ENCODE results near the gene CDCA5. TPM values are rescaled to one million over a fixed set of nuclear protein-coding genes. Genes with fewer than 3 reads are reported as not detected.

Gene CDCA5
- total RNA-seq, 6 experiments from 2014 or later = 14.3 to 28.3 (median 26.6) TPM

DNA sequence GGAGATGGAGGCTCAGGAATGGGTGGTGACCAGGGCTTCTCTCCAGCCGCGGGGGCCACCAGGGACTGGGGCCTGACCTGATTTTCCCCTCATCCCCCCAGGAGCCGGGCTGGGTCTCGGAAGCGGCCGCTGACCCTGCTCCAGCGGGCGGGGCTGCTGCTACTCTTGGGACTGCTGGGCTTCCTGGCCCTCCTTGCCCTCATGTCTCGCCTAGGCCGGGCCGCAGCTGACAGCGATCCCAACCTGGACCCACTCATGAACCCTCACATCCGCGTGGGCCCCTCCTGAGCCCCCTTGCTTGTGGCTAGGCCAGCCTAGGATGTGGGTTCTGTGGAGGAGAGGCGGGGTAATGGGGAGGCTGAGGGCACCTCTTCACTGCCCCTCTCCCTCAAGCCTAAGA lies 4.0 kb upstream of the CDCA5 start:
- peaks cover 1% of the 10 kb centered on the region; the same call in 1 of the 2 replicates for H3K27me3 Mint-ChIP-seq (ENCODE audit: insufficient read depth)
- H3K27ac Mint-ChIP-seq = no peak overlapping the region
- H3K4me1 Mint-ChIP-seq (ENCODE audit: low read depth) = peaks cover 22% of the 10 kb centered on the region
- no peak overlapping the region for H3K4me3 Mint-ChIP-seq
- H3K9me3 Mint-ChIP-seq = no peaks in the 10 kb centered on the region
- peaks cover 27% of the 10 kb centered on the region for H3K36me3 Mint-ChIP-seq (ENCODE audit: low read depth)
- no peak for DNase-seq
- TF ChIP-seq, protein P1, sequence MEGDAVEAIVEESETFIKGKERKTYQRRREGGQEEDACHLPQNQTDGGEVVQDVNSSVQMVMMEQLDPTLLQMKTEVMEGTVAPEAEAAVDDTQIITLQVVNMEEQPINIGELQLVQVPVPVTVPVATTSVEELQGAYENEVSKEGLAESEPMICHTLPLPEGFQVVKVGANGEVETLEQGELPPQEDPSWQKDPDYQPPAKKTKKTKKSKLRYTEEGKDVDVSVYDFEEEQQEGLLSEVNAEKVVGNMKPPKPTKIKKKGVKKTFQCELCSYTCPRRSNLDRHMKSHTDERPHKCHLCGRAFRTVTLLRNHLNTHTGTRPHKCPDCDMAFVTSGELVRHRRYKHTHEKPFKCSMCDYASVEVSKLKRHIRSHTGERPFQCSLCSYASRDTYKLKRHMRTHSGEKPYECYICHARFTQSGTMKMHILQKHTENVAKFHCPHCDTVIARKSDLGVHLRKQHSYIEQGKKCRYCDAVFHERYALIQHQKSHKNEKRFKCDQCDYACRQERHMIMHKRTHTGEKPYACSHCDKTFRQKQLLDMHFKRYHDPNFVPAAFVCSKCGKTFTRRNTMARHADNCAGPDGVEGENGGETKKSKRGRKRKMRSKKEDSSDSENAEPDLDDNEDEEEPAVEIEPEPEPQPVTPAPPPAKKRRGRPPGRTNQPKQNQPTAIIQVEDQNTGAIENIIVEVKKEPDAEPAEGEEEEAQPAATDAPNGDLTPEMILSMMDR (IDR thresholded peaks at IDR 0.05) = no peak

DNA sequence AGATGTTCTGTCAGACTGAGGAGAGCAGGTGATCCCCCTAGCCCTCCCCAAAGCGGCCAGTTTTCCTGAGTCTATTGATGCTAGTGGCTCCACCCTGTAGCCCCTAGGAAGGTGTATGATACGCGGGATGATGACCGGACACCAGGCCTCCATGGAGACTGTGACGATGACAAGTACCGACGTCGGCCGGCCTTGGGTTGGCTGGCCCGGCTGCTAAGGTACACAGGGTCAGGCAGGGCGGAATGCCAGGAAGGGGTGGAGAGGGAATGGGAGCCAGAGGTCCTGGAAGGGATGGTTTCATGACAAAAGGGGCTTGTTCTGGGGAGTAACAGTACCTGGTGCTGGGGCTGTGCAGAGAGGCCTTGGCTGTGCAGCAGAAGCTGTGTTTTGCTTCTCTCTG lies 3.4 kb upstream of the CDCA5 start:
- Mint-ChIP-seq H3K4me1 (ENCODE audit: low read depth) (peaks cover 28% of the 10 kb centered on the region), H3K4me3 (no peak overlapping the region)
- TF ChIP-seq, protein P1 (IDR thresholded peaks at IDR 0.05) = no peak

DNA sequence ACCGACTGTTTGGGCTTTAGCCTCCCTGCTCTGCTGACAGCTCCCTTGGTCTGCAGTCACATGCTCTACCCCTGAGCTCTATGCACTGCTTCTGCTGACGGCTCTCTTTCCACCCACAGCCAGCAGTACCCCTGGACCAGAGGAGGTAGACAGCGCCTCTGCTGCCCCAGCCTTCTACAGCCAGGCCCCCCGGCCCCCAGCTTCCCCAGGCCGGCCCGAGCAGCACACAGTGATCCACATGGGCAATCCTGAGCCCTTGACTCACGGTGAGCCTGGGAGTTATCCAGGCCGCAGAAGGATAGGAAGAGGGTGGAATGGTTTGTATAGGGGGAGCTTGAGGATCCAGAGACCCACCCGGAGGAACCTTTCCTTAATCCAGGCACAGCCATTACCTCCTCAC lies 3.0 kb upstream of the CDCA5 start:
- Mint-ChIP-seq H3K27ac (no peak overlapping the region), H3K36me3 (ENCODE audit: low read depth) (peaks cover 30% of the 10 kb centered on the region), H3K4me3 (no peak overlapping the region), H3K9me3 (no peaks in the 10 kb centered on the region), H3K27me3 (ENCODE audit: insufficient read depth) (peaks cover 1% of the 10 kb centered on the region; the same call in 1 of the 2 replicates), H3K4me1 (ENCODE audit: low read depth) (peaks cover 32% of the 10 kb centered on the region)
- TF ChIP-seq, protein P1 (IDR thresholded peaks at IDR 0.05) = no peak
- DNase-seq = no peak

More for the DNA sequence above, 3.4 kb upstream of the CDCA5 start:
- Mint-ChIP-seq H3K9me3 (no peaks in the 10 kb centered on the region), H3K27ac (no peak overlapping the region), H3K27me3 (ENCODE audit: insufficient read depth) (peaks cover 1% of the 10 kb centered on the region; the same call in 1 of the 2 replicates), H3K36me3 (ENCODE audit: low read depth) (peaks cover 30% of the 10 kb centered on the region)
- DNase-seq = no peak

DNA sequence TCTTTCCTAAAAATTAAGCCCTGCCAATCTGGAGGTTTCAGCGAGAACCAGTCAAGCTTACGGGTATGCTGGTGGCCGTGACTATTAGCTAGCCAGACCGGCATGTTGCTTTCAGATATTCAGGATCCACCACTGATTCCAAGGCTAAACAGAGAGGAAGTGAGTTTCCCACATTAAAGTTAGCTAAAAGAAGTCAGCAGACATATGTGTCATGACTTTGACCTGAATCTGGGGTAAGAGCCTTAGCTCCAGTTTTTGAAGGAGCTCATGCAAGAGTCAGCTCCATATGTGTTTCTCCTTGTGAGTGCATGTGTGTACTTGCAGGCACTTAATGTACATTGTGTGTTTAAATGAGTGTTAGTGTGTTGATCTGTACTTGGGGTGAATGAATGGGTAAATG lies 1.6 kb upstream of the CDCA5 start:
- Mint-ChIP-seq H3K4me3 (peak overlapping the region; percentile 98), H3K27me3 (ENCODE audit: insufficient read depth) (peaks cover 1% of the 10 kb centered on the region; the same call in 1 of the 2 replicates), H3K9me3 (no peaks in the 10 kb centered on the region), H3K27ac (peak overlapping the region; percentile 19), H3K4me1 (ENCODE audit: low read depth) (peaks cover 39% of the 10 kb centered on the region), H3K36me3 (ENCODE audit: low read depth) (peaks cover 35% of the 10 kb centered on the region)
- no peak for DNase-seq
- TF ChIP-seq, protein P1 (IDR thresholded peaks at IDR 0.05) = no peak

DNA sequence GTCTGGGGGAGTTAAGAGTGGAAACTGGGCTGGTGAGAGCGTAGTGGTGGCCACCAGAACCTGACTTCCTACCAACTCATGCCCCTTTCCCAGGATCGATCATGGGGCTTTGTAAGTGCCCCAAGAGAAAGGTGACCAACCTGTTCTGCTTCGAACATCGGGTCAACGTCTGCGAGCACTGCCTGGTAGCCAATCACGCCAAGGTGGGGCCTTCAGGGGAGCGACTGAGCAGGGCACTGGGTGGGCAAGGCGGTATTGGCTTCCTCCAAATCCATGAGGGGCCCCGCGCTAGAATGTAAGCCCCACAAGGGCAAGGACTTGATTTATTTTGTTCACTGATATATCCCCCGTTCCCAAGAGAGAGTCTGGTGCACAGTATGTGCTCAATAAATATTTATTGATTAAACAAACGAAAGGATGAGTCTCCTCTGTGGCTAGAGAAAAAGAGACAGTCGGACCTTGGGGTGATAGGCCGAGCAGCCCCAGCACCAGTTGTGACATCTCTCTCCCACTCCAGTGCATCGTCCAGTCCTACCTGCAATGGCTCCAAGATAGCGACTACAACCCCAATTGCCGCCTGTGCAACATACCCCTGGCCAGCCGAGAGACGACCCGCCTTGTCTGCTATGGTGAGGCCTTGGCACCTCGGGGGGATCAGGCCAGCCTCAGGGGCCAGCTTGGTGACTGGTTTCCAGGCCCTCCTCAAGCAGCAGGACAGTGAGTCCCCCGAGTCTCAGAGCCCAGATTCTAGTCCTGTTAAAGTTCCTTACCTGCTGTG lies 947 bp upstream of the CDCA5 start:
- no peak for DNase-seq
- no peaks in the 10 kb centered on the region; the same call in 1 of the 2 replicates for H3K27me3 Mint-ChIP-seq (ENCODE audit: insufficient read depth)
- peaks cover 41% of the 10 kb centered on the region for H3K4me1 Mint-ChIP-seq (ENCODE audit: low read depth)
- peak overlapping the region; percentile 98 for H3K4me3 Mint-ChIP-seq
- H3K36me3 Mint-ChIP-seq (ENCODE audit: low read depth) = peaks cover 37% of the 10 kb centered on the region
- H3K27ac Mint-ChIP-seq = peak overlapping the region; percentile 97
- H3K9me3 Mint-ChIP-seq = no peaks in the 10 kb centered on the region
- TF ChIP-seq, protein P1 (IDR thresholded peaks at IDR 0.05) = no peak

Data from HFFc6 (cell line).